ENCODE measurements around the gene CC2D2A.
"Not testable (repeated sequence)": the region's sequence is repeated elsewhere in the genome, so short reads cannot be mapped to it uniquely, and the experiment has no call there.

The CC2D2A gene

GRCh38 chr4:15470128-15470475 lies 420 bp downstream of the CC2D2A start:
- DNase-seq = no peak

DNA sequence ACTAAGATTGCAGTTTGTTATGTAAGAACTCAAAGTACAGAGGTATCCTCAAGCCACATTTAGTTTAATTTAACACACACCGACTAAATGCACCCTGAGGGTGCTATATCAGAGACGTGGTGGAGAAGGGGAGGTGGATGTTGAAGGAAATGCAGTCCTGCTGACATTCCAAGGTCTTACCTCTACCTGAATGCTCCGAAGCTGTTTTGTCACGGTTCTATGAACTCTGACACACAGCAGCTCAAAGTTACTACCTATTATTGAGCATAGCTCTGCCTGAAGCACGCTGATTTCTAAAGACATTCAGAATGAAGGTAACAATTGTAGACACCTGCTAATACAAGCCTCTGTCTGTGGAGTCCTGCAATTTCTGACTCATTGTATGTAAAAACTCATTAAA lies 6.7 kb downstream of the CC2D2A start:
- DNase-seq = no peak

GRCh38 chr4:15478724-15479088 lies 9.0 kb downstream of the CC2D2A start:
- no peak for DNase-seq

DNA sequence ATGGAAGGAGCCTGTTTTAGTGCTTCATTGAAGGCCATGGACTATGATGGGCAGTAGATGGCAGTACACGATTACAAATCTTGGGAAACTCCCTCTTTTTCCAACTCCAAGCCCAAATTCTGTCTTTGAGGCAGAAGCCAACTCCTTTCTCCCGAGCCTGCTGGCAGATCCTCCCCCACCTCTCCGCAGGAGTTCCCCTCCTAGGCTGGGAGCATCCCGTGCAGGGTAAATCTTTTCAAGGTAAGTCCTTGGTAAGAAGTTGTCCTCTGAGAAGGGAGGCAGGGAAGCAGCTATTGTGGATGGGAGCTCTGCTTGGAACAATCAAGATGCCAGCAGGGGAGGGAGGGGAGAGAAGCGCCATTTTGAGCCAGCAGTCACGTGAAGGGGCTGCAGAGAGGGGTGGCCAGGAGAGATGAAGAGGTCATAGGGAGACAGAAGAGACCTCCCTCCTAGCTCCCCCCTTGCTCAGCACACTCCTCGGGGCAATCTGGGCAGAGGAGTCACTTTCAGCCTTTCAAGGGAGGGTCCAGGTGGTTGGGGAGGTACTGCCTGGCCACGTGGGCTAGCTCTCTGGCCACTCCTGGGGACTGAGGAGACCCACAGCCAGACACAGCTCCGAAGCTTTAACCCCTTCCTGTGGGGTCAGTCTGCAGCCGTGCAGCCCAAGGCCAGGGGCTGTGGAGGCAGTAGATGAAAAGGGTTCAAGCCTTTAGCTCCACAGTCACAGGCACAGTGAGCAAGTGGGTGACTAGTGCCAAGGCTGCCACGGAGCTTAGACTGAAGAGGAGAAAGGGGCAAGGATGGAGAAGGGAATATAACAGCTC lies 9.6 kb downstream of the CC2D2A start:
- DNase-seq = no peak

DNA sequence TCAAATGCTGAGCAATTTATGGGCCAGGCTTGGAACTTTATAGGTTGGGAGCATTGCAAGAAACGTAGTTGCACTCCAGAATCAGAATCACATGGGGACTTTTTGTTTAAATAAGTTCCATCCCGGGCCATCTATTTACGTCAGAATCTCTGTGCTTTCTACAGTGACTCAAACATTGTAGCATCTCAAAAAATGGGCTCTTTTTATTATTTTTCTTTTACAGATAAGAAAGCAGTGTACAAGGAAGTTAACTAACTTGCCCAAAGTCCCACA lies 10.2 kb downstream of the CC2D2A start:
- no peak for DNase-seq

DNA sequence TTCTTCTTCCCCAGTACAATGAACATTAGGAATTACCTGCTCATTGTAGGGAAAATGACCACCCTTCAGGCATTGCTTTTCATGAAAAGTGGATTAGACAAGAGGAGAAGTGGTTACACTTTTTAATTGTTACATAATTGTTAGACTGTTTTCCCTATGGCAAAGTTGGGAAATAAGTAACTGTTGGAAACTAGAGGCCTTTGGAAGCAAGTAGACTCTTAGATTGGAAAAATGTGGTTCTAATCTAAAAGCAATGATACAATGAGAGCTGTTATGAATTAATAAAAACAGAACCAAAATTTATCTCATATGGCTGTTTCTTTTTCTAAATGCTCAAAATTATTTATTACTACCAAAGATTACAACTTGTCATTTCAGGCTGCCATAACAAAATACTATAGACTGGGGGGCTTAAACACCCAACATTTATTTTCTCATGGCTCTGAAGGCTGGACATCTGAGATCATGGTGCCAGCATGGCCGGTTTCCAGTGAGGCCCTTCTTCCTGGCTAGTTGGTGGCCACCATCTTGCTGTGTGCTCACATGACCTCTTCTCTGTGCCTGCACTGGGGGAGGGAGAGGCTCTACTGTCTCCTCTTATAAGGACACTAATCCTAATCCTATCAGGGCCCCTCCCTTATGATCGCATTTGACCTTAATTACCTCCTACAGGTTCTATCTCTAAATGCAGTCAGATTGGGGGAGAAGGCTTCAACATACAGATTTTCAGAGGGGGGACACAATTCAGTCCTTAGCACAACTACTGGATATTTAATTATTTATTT lies 12.5 kb downstream of the CC2D2A start:
- DNase-seq = no peak

DNA sequence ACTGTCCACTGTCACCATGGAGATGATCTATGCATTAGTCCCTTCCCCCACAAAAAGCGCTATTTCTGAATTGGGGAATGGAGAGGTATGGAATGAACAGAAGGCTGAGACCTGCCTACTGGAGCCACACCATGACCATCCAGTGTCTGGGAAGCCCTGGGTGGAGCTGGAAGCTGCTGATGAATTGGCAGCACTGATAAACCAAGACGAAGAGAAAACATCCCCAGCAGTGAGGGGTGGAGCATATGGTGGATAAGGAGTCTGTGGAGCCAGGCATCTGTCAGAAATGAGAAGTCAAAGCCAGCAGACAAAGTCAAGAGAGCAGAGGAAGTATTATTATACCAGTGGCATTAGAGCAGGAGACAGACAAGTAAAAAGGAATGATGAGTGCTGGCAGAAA lies 13.2 kb downstream of the CC2D2A start:
- no peak for DNase-seq

- DNase-seq = no peak
Measured at GRCh38 chr4:15488136-15488535, 18.5 kb downstream of the CC2D2A start.

DNA sequence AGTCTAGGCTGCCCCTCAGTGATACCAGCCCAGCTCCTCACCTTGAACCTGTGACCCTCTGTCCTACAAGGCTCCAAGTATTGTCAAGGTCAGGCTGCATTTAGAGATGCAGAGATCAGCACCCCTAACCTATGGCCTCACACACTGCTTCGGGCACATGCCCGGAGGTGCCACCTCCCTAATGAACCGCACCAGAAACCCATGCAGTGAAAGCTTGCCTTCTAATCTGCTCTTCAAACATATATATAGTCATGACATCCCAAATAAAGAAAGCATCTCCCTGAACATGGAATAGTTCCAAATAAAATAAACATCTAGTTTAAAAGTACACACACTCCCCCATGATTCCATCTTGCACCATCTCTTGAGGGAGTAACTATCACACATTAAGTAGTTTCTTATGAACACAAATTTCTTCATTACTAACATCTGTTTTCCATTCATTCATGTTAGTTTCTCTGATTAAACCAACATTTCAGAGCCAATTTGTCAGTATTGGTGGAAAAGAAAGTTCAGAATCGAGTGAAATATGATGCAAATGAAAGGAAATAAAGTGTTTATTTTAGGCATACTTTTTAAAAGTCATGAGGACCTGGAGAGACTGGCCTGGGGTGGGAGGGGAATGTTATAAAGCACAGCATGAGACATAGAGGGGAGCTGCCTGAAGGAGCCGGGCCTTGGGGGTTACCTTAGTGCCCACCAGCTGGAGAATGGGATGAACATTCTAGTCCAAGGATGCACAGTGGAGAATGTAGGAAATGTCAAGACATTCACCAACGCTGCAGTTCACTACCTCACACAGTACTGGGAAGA lies 19.2 kb downstream of the CC2D2A start:
- DNase-seq = no peak

- DNase-seq = no peak
Measured at GRCh38 chr4:15489551-15489950, 19.9 kb downstream of the CC2D2A start.

DNA sequence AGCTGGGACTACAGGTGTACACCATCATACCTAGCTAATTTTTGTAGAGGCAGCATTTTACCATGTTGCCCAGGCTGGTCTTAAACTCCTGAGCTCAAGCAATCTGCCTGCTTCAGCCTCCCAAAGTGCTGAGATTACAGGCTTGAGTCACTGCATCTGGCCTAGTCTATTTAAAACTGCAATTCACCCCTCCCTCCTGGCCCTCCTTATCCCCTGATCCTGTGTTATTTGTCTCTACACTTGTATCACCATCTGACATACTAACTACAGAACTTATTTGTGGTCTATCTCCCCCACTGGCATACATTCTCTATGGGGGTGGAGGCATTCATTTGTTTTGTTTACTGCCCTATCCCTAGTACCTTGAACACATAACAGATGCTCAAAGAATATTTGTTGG lies 23.7 kb downstream of the CC2D2A start:
- no peak for DNase-seq

DNA sequence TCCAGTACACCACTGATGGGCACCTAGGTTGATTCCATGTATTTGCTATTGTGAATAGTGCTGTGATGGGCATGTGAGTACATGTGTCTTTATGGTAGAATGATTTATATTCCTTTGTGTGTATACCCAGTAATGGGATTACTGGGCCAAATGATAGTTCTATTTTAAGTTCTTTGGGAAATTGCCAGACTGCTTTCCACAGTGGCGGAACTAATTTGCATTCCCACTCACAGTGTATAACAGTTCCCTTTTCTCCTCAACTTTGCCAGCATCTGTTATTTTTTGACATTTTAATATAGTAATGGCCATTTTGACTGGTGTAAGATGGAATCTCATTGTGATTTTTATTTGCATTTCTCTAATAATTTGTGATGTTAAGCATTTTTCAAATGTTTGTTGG lies 25.9 kb downstream of the CC2D2A start:
- no peak for DNase-seq

DNA sequence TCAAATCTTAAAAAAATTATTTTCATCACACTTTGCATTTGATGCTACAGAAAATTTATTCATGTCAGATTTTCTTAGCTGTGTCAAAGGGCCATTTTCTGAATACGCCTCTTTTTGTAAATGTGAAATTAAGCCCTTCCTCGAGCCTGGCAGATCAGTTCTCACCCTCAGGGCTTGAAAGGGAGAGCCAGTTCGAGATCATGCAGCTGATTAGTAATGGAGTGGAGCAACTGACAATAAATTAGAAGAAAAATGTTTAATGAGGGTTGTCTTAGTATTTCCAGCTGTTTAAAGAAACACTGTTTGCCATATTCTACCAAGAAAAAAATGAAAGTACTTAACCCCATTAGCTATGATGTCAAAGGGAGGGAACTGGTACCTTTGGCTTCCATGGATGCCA lies 28.7 kb downstream of the CC2D2A start:
- no peak for DNase-seq

DNA sequence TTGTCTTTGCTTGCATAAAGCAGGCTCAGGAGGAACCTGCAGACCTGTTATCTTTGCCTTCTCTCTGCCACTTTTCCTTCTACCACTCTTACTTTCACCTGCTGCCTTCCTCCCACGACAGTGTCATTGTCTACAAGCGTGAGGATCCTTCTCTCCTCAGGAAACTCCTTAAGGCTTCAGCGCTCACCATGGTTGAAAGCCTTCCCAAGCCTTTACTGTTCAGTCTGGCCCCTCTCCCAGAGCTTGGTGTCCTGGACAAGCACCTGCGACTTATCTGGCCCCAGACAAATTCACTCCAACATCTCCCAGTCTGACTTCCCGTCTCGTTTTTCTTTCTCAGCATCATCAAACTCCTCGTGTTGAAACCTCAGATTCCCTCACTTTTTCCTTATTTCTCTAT lies 31.0 kb downstream of the CC2D2A start:
- DNase-seq = no peak

DNA sequence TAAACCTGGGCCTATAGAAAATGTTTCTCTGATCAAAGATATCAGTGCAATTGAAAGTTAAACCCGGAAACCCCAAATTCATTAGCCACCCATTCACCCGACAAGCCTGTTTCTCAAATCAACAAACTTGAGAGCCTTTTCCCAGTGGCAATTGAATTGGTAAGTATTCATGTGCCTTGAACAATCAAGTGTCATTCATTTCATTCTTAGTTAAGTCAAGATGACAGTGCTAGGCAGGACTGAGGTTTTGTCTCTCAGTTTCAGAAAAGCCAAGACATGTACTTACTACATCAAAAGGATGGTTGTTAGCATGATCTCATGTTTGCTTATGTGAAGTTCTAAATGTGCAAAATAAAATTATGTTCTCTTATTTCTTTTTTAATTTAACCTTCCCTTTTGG lies 32.3 kb downstream of the CC2D2A start:
- DNase-seq = no peak

GRCh38 chr4:15502384-15502783 lies 32.7 kb downstream of the CC2D2A start:
- no peak for DNase-seq

- DNase-seq = no peak
Measured at GRCh38 chr4:15504041-15504440, 34.4 kb downstream of the CC2D2A start.

- no peak for DNase-seq
Measured at GRCh38 chr4:15506464-15506863, 36.8 kb downstream of the CC2D2A start.

DNA sequence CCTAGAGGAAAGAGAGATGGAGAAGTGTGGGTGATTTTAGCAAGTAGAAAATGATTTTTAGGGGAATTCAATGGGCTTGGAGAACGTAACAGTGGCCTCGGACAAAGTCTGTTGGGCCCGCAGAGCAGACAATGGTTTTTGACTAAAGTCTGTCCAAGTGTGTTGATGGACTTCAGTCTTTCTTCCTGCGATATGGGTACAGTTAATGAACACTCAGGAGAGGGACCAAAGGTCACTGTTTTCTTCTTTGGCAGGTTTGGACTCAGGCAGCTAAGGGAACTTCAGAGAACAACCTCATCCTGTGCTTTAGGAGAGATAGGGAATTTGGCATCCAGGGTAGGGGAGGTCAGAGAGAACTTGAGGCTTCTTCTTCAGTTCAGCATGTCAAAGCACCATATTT lies 38.0 kb downstream of the CC2D2A start:
- DNase-seq = no peak

- DNase-seq = no peak
Measured at GRCh38 chr4:15510961-15511360, 41.3 kb downstream of the CC2D2A start.

- DNase-seq = no peak
Measured at GRCh38 chr4:15513545-15513944, 43.9 kb downstream of the CC2D2A start.

DNA sequence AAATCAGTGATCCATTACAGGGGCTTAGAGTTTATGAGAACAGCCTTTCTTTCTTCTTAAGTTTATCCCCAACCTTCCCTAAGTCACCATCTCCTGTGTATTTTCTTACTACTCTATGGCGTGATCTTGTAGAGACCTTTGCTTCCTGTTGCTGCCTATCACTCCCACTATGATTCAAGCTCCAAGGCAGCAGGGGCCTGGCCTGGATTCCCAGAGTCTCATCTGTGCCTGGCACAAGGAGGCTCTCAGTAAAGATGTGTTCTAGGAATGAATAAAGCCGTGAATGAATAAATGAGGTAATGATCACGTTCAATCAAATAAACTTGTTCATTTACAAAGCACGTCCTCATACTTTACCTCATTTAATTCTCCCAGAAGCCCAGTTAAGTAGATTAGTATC lies 45.4 kb downstream of the CC2D2A start:
- DNase-seq = no peak

DNA sequence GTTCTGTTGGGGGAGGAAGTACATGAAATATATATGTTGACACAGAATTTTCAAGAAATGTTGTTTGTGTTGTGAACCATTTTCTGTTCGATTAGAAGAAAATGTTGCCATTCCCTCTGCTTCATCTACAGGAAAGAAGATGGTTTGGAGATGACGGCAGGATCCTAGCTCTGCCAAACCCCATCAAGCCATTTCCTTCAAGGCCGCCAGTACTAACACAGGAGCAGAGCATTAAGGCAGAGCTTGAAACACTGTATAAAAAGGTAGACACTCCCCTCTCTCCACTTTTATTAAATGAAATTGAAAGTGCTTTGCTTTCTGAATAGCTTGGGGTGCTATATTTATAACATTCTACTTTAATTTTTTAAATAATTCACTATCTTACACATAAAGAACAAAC lies 46.8 kb downstream of the CC2D2A start:
- no peak for DNase-seq

DNA sequence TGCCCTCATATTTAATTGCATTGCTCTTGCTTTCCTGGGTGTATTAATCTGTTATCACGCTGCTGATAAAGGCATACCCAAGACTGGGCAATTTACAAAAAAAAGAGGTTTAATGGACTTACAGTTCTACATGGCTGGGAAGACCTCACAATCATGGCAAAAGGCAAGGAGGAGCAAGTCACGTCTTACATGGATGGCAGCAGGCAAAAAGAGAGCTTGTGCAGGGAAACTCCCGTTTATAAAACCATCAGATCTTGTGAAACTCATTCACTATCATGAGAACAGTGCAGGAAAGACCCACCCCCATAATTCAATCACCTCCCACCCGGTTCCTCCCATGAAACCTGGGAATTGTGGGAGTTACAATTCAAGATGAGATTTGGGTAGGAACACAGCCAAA lies 48.0 kb downstream of the CC2D2A start:
- not testable (repeated sequence) for DNase-seq

Data from activated CD8-positive, alpha-beta memory T cell treated with anti-CD3 and anti-CD28 coated beads for 24 hours (primary cell).